PC-3 (cell line): ENCODE measurements around the gene PMP22. TPM values are rescaled to one million over a fixed set of nuclear protein-coding genes. Genes with fewer than 3 reads are reported as not detected.

Experiments used
- ATAC-seq: fragments of 200-7000 bp; cut with Tn5 transposase; 2 replicates; pipeline ENCODE4 v1.9.1; 2020; ENCODE audit warnings: mild to moderate bottlenecking, moderate library complexity
- Bru-seq: library from RNA; stranded (reverse); fragments of 400-500 nt; gene quantifications from one replicate; lab custom pipeline; 2021; lab: Mats Ljungman, UMichigan
- BruChase-seq, 2 experiments: library from RNA; stranded (reverse); fragments of 400-500 nt; gene quantifications; one replicate each; lab custom pipeline; 2021; lab: Mats Ljungman, UMichigan
- BruUV-seq: library from RNA; stranded (reverse); fragments of 400-500 nt; replicated peaks from 2 replicates; lab custom pipeline; 2021; lab: Mats Ljungman, UMichigan
- CTCF ChIA-PET: fragments of 300-600 bp; sonication (Branson Sonifier 250); formaldehyde crosslinking; loops from one replicate; lab custom pipeline; 2022; ENCODE audit warnings: antibody characterized with exemption; lab: Charles Lee
- POLR2A ChIA-PET: fragments of 300-600 bp; sonication (Branson Sonifier 250); formaldehyde crosslinking; loops from one replicate; lab custom pipeline; 2022; ENCODE audit warnings: antibody characterized with exemption; ENCODE audit not compliant: unreplicated experiment; lab: Charles Lee
- DNase-seq: peaks from one replicate; pipeline ENCODE4 v3.0.0-alpha.2; 2015
- H2AFZ ChIP-seq: fragments of 300-600 bp; sonication (generic); 2 replicates; pipeline ENCODE4 v1.6.0; 2016; ENCODE audit warnings: antibody characterized with exemption, low read length
- H3F3A ChIP-seq: fragments of 300-600 bp; sonication (generic); one replicate; pipeline ENCODE4 v1.6.0; 2017; ENCODE audit warnings: antibody characterized with exemption, low read length, control low read depth, mild to moderate bottlenecking; ENCODE audit not compliant: unreplicated experiment
- H3K27ac ChIP-seq: fragments of 300-600 bp; sonication (generic); 2 replicates; pipeline ENCODE4 v1.5.1; 2016; ENCODE audit warnings: mild to moderate bottlenecking, low read length
- H3K27me3 ChIP-seq: fragments of 300-600 bp; sonication (generic); 2 replicates; pipeline ENCODE4 v1.6.1; 2016; ENCODE audit warnings: low read length, mixed read lengths
- H3K36me3 ChIP-seq: fragments of 300-600 bp; sonication (generic); 2 replicates; pipeline ENCODE4 v1.6.1; 2016; ENCODE audit warnings: low read depth, mixed run types, low read length, mixed read lengths
- H3K4me1 ChIP-seq: fragments of 300-600 bp; sonication (generic); 2 replicates; pipeline ENCODE4 v1.5.1; 2016; ENCODE audit warnings: low read length; ENCODE audit not compliant: insufficient read depth
- H3K4me2 ChIP-seq: fragments of 300-600 bp; sonication (generic); 2 replicates; pipeline ENCODE4 v1.6.0; 2016; ENCODE audit warnings: low read length
- H3K4me3 ChIP-seq: fragments of 300-600 bp; sonication (generic); 2 replicates; pipeline ENCODE4 v1.5.1; 2016; ENCODE audit warnings: mild to moderate bottlenecking, low read length, mixed read lengths
- H3K79me2 ChIP-seq: fragments of 300-600 bp; sonication (generic); 2 replicates; pipeline ENCODE4 v1.6.1; 2017; ENCODE audit warnings: low read length, mixed read lengths
- H3K9ac ChIP-seq: fragments of 300-600 bp; sonication (generic); 2 replicates; pipeline ENCODE4 v1.6.0; 2016; ENCODE audit warnings: mild to moderate bottlenecking, low read length
- H3K9me2 ChIP-seq: fragments of 300-600 bp; sonication (generic); replicated peaks from 2 replicates; pipeline ENCODE4 v1.6.1; 2016; ENCODE audit warnings: mixed run types, low read length, mixed read lengths
- H3K9me3 ChIP-seq: fragments of 300-600 bp; sonication (generic); 2 replicates; pipeline ENCODE4 v1.6.1; 2016; ENCODE audit warnings: low read length, mixed read lengths
- H4K20me1 ChIP-seq: fragments of 300-600 bp; sonication (generic); 2 replicates; pipeline ENCODE4 v1.6.1; 2016; ENCODE audit warnings: low read length, mixed read lengths
- EZH2 ChIP-seq: fragments of 300-600 bp; sonication (generic); IDR thresholded peaks from one replicate; pipeline ENCODE4 v1.6.1; 2017; ENCODE audit warnings: antibody characterized with exemption, mild to moderate bottlenecking, low read length; ENCODE audit not compliant: unreplicated experiment
- EZH2phosphoT487 ChIP-seq: fragments of 300-600 bp; sonication (generic); IDR thresholded peaks from 2 replicates; pipeline ENCODE4 v1.6.1; 2018; ENCODE audit warnings: mild to moderate bottlenecking, antibody characterized with exemption, low read length, borderline replicate concordance
- intact Hi-C: fragments of 100-400 bp; cut with micrococcal nuclease; formaldehyde crosslinking; loops from 2 replicates; pipeline ENCODE4 v1.9.0; 2023
- long read RNA-seq: library from polyadenylated mRNA; unstranded; transcript quantifications from one replicate; pipeline ENCODE4 v2.0.0, GENCODE V29; 2021; ENCODE audit not compliant: unreplicated experiment
- total RNA-seq: library from RNA; depleted of rRNA; stranded (reverse); fragments of >200 nt; gene quantifications from 2 replicates; pipeline ENCODE4 v1.2.3, GENCODE V29; 2014; rRNA removed
- TF ChIP-seq, protein P1 (sequence below): fragments of 300-600 bp; sonication (generic); conservative IDR thresholded peaks from 2 replicates; pipeline ENCODE4 v1.5.1; 2017; ENCODE audit warnings: antibody characterized with exemption, low read depth, mild to moderate bottlenecking, low read length

Gene PMP22
- total RNA-seq (51.0 and 51.1 TPM in 2 replicates), Bru-seq, nascent RNA (percentile 63 among the genes with signal in this experiment), BruChase-seq, experiment 1, labeled RNA remaining after a 6-hour chase (percentile 70 among the genes with signal in this experiment), BruChase-seq, experiment 2, labeled RNA remaining after a 2-hour chase (percentile 62 among the genes with signal in this experiment)
- long read RNA-seq, transcript PMP22-203 (5 exons, 1,817 nt): major isoform, 42 of 83 reads
- long read RNA-seq, partial matches to known transcripts: 32 of 83 reads
- long read RNA-seq, other reads (novel, unspliced or antisense): 9 of 83 reads

DNA sequence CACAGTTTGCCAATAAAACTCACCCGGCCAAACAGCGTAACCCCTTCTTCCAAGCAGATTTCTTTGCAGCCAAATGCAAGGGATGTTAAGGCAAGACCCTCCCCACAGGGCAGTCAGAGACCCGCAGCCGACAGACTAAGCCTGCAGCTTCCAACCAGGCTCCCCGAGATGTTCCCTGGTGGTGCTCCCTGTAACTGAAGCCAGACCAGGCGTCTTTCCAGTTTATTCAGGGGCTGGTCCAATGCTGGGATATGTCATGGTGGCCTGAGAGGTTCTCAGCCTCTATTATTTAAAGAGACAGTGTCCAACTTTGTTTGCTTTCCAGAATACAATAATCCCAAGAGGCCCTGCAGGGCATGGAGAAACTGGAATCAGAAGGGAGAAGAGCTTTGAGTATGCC, at the start of gene PMP22:
PMP22 (minus strand) TSS at position 196 of the 400 bp plus-strand sequence. CDS start 4,599 bp downstream, outside the sequence.
- H3K36me3 ChIP-seq: no peaks in the 10 kb centered on the region
- H3K79me2 ChIP-seq: peaks cover 18% of the 10 kb centered on the region
- H3K4me2 ChIP-seq: peak within 1 kb of the TSS; percentile 97
- CTCF ChIA-PET: no interaction called here
- H3K4me3 ChIP-seq: peak within 1 kb of the TSS; percentile 90
- DNase-seq (peak; percentile 14), ATAC-seq (no peak)
- no peak within 1 kb of the TSS for H2AFZ ChIP-seq
- peak within 1 kb of the TSS; percentile 95 for H3K27ac ChIP-seq
- intact Hi-C loops: no loop called here
- no peaks in the 10 kb centered on the region for H3K9me2 ChIP-seq
- peak within 1 kb of the TSS; percentile 98 for H3K9ac ChIP-seq
- BruUV-seq: no TSS peak
- H3K27me3 ChIP-seq: no peaks in the 10 kb centered on the region
- POLR2A ChIA-PET: no interaction called here
- no peaks in the 10 kb centered on the region for H4K20me1 ChIP-seq
- TF ChIP-seq EZH2: no peak
- TF ChIP-seq EZH2phosphoT487: no peak
- TF ChIP-seq, protein P1, sequence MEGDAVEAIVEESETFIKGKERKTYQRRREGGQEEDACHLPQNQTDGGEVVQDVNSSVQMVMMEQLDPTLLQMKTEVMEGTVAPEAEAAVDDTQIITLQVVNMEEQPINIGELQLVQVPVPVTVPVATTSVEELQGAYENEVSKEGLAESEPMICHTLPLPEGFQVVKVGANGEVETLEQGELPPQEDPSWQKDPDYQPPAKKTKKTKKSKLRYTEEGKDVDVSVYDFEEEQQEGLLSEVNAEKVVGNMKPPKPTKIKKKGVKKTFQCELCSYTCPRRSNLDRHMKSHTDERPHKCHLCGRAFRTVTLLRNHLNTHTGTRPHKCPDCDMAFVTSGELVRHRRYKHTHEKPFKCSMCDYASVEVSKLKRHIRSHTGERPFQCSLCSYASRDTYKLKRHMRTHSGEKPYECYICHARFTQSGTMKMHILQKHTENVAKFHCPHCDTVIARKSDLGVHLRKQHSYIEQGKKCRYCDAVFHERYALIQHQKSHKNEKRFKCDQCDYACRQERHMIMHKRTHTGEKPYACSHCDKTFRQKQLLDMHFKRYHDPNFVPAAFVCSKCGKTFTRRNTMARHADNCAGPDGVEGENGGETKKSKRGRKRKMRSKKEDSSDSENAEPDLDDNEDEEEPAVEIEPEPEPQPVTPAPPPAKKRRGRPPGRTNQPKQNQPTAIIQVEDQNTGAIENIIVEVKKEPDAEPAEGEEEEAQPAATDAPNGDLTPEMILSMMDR: no peak
- H3K9me3 ChIP-seq: no peaks in the 10 kb centered on the region
- peaks cover 39% of the 10 kb centered on the region for H3K4me1 ChIP-seq
- H3F3A ChIP-seq: no peaks in the 10 kb centered on the region

DNA sequence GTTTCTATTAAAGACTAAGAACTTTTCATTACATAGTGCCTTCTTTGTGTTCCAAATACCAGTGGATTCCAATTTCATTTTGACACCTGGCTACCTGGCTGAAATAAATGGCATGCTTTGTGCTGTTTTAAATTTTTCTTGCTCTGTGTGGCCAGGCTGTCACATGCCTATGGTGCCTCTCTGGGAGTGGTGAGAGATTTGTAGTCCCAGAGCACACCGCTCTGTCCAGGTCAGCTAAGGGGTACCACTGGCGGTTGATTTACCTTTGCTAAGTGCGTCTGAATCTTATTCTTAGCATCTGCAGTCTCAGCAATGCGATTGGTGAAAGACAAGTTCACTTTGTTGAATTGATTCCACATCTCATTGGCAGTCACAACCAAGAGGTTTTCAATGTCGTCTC, 46.9 kb upstream of the PMP22 start:
- DNase-seq (no peak), ATAC-seq (no peak)
- TF ChIP-seq, protein P1: no peak
- TF ChIP-seq EZH2phosphoT487 (no peak), EZH2 (no peak)
- ChIA-PET CTCF (no interaction called here), POLR2A (no interaction called here)
- Histone ChIP-seq H3K9me3 (no peaks in the 10 kb centered on the region), H3K9ac (no peak overlapping the region), H3K4me2 (no peak overlapping the region), H3K4me3 (no peak overlapping the region), H3K9me2 (0 out of 2 replicates have a peak, but pooled peaks cover 3% of the 10 kb centered on the region), H4K20me1 (no peaks in the 10 kb centered on the region), H2AFZ (no peak overlapping the region), H3K27ac (no peak overlapping the region), H3K36me3 (no peaks in the 10 kb centered on the region), H3F3A (no peaks in the 10 kb centered on the region), H3K27me3 (no peaks in the 10 kb centered on the region), H3K79me2 (no peaks in the 10 kb centered on the region), H3K4me1 (no peaks in the 10 kb centered on the region)
- intact Hi-C loops: no loop called here
- BruUV-seq: no TSS peak

DNA sequence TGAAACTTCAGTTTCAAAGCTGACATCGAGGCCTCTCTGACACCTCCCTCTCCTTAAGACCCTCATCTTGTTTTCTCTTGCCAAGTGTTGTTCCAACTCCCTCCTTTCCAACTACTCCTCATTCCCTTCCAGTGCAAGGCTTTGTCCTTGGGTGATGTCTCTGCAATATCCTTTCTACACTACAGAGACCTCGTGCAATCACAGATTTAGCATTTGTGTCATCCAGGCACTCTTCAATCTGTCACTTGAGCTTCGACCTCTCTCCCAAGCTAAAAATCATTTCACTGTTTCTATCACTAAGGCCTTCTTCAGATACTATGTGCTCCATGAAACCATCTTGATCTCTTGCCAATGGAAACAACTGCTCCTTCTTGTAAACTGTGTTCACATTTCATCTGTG, 44.7 kb upstream of the PMP22 start:
- H3K4me3 ChIP-seq: no peak overlapping the region

More for the DNA sequence above, 44.7 kb upstream of the PMP22 start:
- DNase-seq (no peak), ATAC-seq (no peak)
- no peaks in the 10 kb centered on the region for H3K27me3 ChIP-seq
- no peak overlapping the region for H3K27ac ChIP-seq
- no peaks in the 10 kb centered on the region for H3K9me3 ChIP-seq
- no peaks in the 10 kb centered on the region for H3K36me3 ChIP-seq
- H4K20me1 ChIP-seq: no peaks in the 10 kb centered on the region
- CTCF ChIA-PET: no interaction called here
- H3K4me2 ChIP-seq: no peak overlapping the region
- peaks cover 8% of the 10 kb centered on the region for H3K4me1 ChIP-seq
- no peaks in the 10 kb centered on the region for H3F3A ChIP-seq
- TF ChIP-seq EZH2phosphoT487 (no peak), EZH2 (no peak)
- TF ChIP-seq, protein P1: no peak
- BruUV-seq: no TSS peak
- H2AFZ ChIP-seq: no peak overlapping the region
- H3K9ac ChIP-seq: no peak overlapping the region
- peaks cover 3% of the 10 kb centered on the region; the same call in 1 of the 2 replicates for H3K9me2 ChIP-seq
- intact Hi-C loops: no loop called here
- H3K79me2 ChIP-seq: no peaks in the 10 kb centered on the region
- POLR2A ChIA-PET: no interaction called here
